ENCODE measurements around the gene C6orf141. TPM values are rescaled to one million over a fixed set of nuclear protein-coding genes. Genes with fewer than 3 reads are reported as not detected.

The C6orf141 gene
- polyA plus RNA-seq, 1 donor (not counting 4 experiments of a cell fraction or from before 2014, with no cell fraction given), result 51.6 TPM

GRCh38 chr6:49551866-49552129 is 1.3 kb downstream of the C6orf141 start:
- H3K27ac ChIP-seq (ENCODE audit: control insufficient read depth, insufficient read depth, low read length), result peak overlapping the region; percentile 92
- TF ChIP-seq CTCF (optimal IDR thresholded peaks at IDR 0.05 in 1 of 3, IDR thresholded peaks at IDR 0.05 in 1 of 3, conservative IDR thresholded peaks at IDR 0.05 in 1 of 3; ENCODE audit: extremely low read depth in 1 of 3, insufficient read depth in 2 of 3, low read length in 3 of 3) (no peak), EZH2 (IDR thresholded peaks at IDR 0.05; ENCODE audit: low read length) (no peak)
- no peaks in the 10 kb centered on the region for H3K9me3 ChIP-seq (ENCODE audit: control insufficient read depth, low read depth, low read length)
- H3K9me1 ChIP-seq (ENCODE audit: control insufficient read depth, extremely low read depth, insufficient read depth, low read length), result no peaks in the 10 kb centered on the region
- FAIRE-seq (no peak), DNase-seq (ENCODE audit: low read depth, low spot score) (no peak)
- peaks cover 0 to 11% of the 10 kb centered on the region in 2 experiments for H3K36me3 ChIP-seq (ENCODE audit: control insufficient read depth in 2 of 2, extremely low read depth in 1 of 2, insufficient read depth in 2 of 2, low read length in 2 of 2)
- H3K9ac ChIP-seq (ENCODE audit: control insufficient read depth, extremely low read depth, insufficient read depth, low read length), result peak overlapping the region; percentile 96
- H3K4me2 ChIP-seq (ENCODE audit: control insufficient read depth, extremely low read depth, insufficient read depth, low read depth, low read length), result peak overlapping the region; percentile 91
- no peak overlapping the region for H2AFZ ChIP-seq (ENCODE audit: control insufficient read depth, low read length)
- peaks cover 41% of the 10 kb centered on the region for H3K79me2 ChIP-seq (ENCODE audit: control insufficient read depth, insufficient read depth, low read length)
- peak overlapping the region; percentile 87 to 96 (median 93) for H3K4me3 ChIP-seq (ENCODE audit: control insufficient read depth in 2 of 3, extremely low read depth in 1 of 3, insufficient read depth in 2 of 3, low read depth in 1 of 3, low read length in 3 of 3)
- dilution Hi-C loops (cut with MboI; ENCODE audit: extremely low pct_ligation_motif_present, low sequenced_read_pairs), result no loop called here
- H3K27me3 ChIP-seq (ENCODE audit: control insufficient read depth, extremely low read depth, insufficient read depth, low read length), result no peaks in the 10 kb centered on the region
- no peaks in the 10 kb centered on the region for H4K20me1 ChIP-seq (ENCODE audit: control insufficient read depth, extremely low read depth, insufficient read depth, low read length)
- peaks cover 35% of the 10 kb centered on the region for H3K4me1 ChIP-seq (ENCODE audit: control insufficient read depth, extremely low read depth, insufficient read depth, low read length)

- H3K79me2 ChIP-seq (ENCODE audit: control insufficient read depth, insufficient read depth, low read length), result peaks cover 44% of the 10 kb centered on the region
- H2AFZ ChIP-seq (ENCODE audit: control insufficient read depth, low read length), result no peak overlapping the region
- peak overlapping the region; percentile 91 for H3K4me2 ChIP-seq (ENCODE audit: control insufficient read depth, extremely low read depth, insufficient read depth, low read depth, low read length)
- H3K4me1 ChIP-seq (ENCODE audit: control insufficient read depth, extremely low read depth, insufficient read depth, low read length), result peaks cover 37% of the 10 kb centered on the region
- no peak for DNase-seq (ENCODE audit: low read depth, low spot score)
- TF ChIP-seq CTCF (optimal IDR thresholded peaks at IDR 0.05 in 1 of 3, IDR thresholded peaks at IDR 0.05 in 1 of 3, conservative IDR thresholded peaks at IDR 0.05 in 1 of 3; ENCODE audit: extremely low read depth in 1 of 3, insufficient read depth in 2 of 3, low read length in 3 of 3) (no peak), EZH2 (IDR thresholded peaks at IDR 0.05; ENCODE audit: low read length) (no peak)
- dilution Hi-C loops (cut with MboI; ENCODE audit: extremely low pct_ligation_motif_present, low sequenced_read_pairs), result no loop called here
- FAIRE-seq, result no peak
- H3K9me3 ChIP-seq (ENCODE audit: control insufficient read depth, low read depth, low read length), result no peaks in the 10 kb centered on the region
- H4K20me1 ChIP-seq (ENCODE audit: control insufficient read depth, extremely low read depth, insufficient read depth, low read length), result no peaks in the 10 kb centered on the region
- peak overlapping the region; percentile 92 for H3K27ac ChIP-seq (ENCODE audit: control insufficient read depth, insufficient read depth, low read length)
- H3K4me3 ChIP-seq (ENCODE audit: control insufficient read depth in 2 of 3, extremely low read depth in 1 of 3, insufficient read depth in 2 of 3, low read depth in 1 of 3, low read length in 3 of 3), result peak overlapping the region; percentile 87 to 96 (median 93)
- peak overlapping the region; percentile 96 for H3K9ac ChIP-seq (ENCODE audit: control insufficient read depth, extremely low read depth, insufficient read depth, low read length)
- H3K36me3 ChIP-seq (ENCODE audit: control insufficient read depth in 2 of 2, extremely low read depth in 1 of 2, insufficient read depth in 2 of 2, low read length in 2 of 2), result peaks cover 0 to 11% of the 10 kb centered on the region in 2 experiments
- no peaks in the 10 kb centered on the region for H3K9me1 ChIP-seq (ENCODE audit: control insufficient read depth, extremely low read depth, insufficient read depth, low read length)
- H3K27me3 ChIP-seq (ENCODE audit: control insufficient read depth, extremely low read depth, insufficient read depth, low read length), result no peaks in the 10 kb centered on the region
Measured at GRCh38 chr6:49552596-49552995, 2.1 kb downstream of the C6orf141 start.

Measured in keratinocyte (primary cell).